Stimulated activated naive CD8-positive, alpha-beta T cell treated with anti-CD3 and anti-CD28 coated beads, Interleukin-15, Interleukin-2, amounts not matched to agents 100 U/mL and 50 U/mL, for 24 hours (primary cell): Measurements from ENCODE around the gene AKR7A3.
A peak's percentile ranks its signal among the peaks of the same experiment; 100 is the strongest.
"Not testable (repeated sequence)": the region's sequence is repeated elsewhere in the genome, so short reads cannot be mapped to it uniquely, and the experiment has no call there.

ENCODE experiments used
- ATAC-seq: fragments of 150-1000 bp; cut with Tn5 transposase; one replicate; pipeline ENCODE4 v1.10.0; 2021
- DNase-seq: peaks from one replicate; pipeline ENCODE4 v3.0.0; 2021

AKR7A3 gene

GRCh38 chr1:19319196-19319595 lies 30.6 kb upstream of the AKR7A3 start:
- ATAC-seq (no peak), DNase-seq (no peak)

GRCh38 chr1:19317126-19317910 lies 28.7 kb upstream of the AKR7A3 start:
- no peak for ATAC-seq

GRCh38 chr1:19315378-19316198 lies 27.0 kb upstream of the AKR7A3 start:
- ATAC-seq (no peak), DNase-seq (peak; percentile 26)

More at GRCh38 chr1:19317126-19317910, 28.7 kb upstream of the AKR7A3 start:
- DNase-seq, result no peak

GRCh38 chr1:19313961-19314882 lies 25.7 kb upstream of the AKR7A3 start:
- no peak for DNase-seq
- no peak for ATAC-seq

GRCh38 chr1:19313636-19313959 lies 25.0 kb upstream of the AKR7A3 start:
- ATAC-seq (no peak), DNase-seq (no peak)

GRCh38 chr1:19312782-19313635 lies 24.4 kb upstream of the AKR7A3 start:
- ATAC-seq, result no peak
- DNase-seq, result peak; percentile 58

- ATAC-seq (peak; percentile 94), DNase-seq (peak; percentile 94)
Observed at GRCh38 chr1:19311931-19312781, 23.6 kb upstream of the AKR7A3 start, which contains the start of the genes AKR7A2 and SLC66A1. TSS of gene AKR7A2 (minus strand) at chr1:19312144. CDS start at chr1:19312124, 20 bp downstream. TSS of gene SLC66A1 (plus strand) at chr1:19312326. CDS start at chr1:19317678, 5,352 bp downstream.

- ATAC-seq (peak; percentile 26), DNase-seq (peak; percentile 33)
Observed at GRCh38 chr1:19311503-19311930, 22.9 kb upstream of the AKR7A3 start.

GRCh38 chr1:19310720-19311502 lies 22.3 kb upstream of the AKR7A3 start:
- DNase-seq, result no peak
- no peak for ATAC-seq

- ATAC-seq, result no peak
- no peak for DNase-seq
Observed at GRCh38 chr1:19310061-19310460, 21.5 kb upstream of the AKR7A3 start.

- no peak for DNase-seq
Observed at GRCh38 chr1:19309123-19309813, 20.7 kb upstream of the AKR7A3 start.

GRCh38 chr1:19308509-19308907 lies 19.9 kb upstream of the AKR7A3 start:
- no peak for ATAC-seq
- no peak for DNase-seq

More at GRCh38 chr1:19309123-19309813, 20.7 kb upstream of the AKR7A3 start:
- ATAC-seq, result no peak

GRCh38 chr1:19307794-19308508 lies 19.4 kb upstream of the AKR7A3 start:
- ATAC-seq (no peak), DNase-seq (no peak)

- DNase-seq (no peak), ATAC-seq (no peak)
Observed at GRCh38 chr1:19306941-19307340, 18.4 kb upstream of the AKR7A3 start.

GRCh38 chr1:19305880-19306279 lies 17.3 kb upstream of the AKR7A3 start:
- DNase-seq (no peak), ATAC-seq (no peak)

- ATAC-seq, DNase-seq: not testable (repeated sequence)
Observed at GRCh38 chr1:19304081-19304480, 15.5 kb upstream of the AKR7A3 start.

- no peak for ATAC-seq
- no peak for DNase-seq
Observed at GRCh38 chr1:19300211-19300610, 11.6 kb upstream of the AKR7A3 start.

GRCh38 chr1:19294638-19295037 lies 6.1 kb upstream of the AKR7A3 start:
- no peak for ATAC-seq
- no peak for DNase-seq
